ENCODE data around the gene NLGN3. TPM values are rescaled to one million over a fixed set of nuclear protein-coding genes. Genes with fewer than 3 reads are reported as not detected.
A peak's percentile ranks its signal among the peaks of the same experiment; 100 is the strongest.

The NLGN3 gene
- total RNA-seq, 4 donors from 2014 or later, result 1.1 to 1.6 TPM; not detected in 2

DNA sequence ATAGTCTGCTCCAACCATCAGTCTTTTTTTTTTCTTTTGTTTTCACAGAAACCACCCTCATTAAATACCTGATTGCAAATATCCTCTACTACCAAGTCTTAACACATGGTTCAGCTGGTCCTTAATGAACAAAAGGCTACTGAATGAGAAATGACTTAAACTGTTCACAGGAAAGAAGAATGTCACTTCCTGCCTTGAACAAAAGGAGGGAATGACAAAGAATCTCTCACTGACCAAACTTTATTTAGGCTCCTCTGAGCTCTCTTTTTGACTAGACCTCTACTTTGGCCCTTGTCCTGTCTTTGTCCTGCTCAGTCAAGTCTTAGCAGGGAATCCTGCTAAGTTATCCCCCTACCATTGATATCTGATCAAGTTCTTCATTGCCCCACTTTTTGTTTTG is 46.6 kb downstream of the NLGN3 start:
- H3K36me3 ChIP-seq, result no peaks in the 10 kb centered on the region
- H3K4me1 ChIP-seq, result no peaks in the 10 kb centered on the region
- H3K27ac ChIP-seq, result no peak overlapping the region
- no peaks in the 10 kb centered on the region for H3K9me3 ChIP-seq
- DNase-seq, result no peak
- TF ChIP-seq, protein P1, sequence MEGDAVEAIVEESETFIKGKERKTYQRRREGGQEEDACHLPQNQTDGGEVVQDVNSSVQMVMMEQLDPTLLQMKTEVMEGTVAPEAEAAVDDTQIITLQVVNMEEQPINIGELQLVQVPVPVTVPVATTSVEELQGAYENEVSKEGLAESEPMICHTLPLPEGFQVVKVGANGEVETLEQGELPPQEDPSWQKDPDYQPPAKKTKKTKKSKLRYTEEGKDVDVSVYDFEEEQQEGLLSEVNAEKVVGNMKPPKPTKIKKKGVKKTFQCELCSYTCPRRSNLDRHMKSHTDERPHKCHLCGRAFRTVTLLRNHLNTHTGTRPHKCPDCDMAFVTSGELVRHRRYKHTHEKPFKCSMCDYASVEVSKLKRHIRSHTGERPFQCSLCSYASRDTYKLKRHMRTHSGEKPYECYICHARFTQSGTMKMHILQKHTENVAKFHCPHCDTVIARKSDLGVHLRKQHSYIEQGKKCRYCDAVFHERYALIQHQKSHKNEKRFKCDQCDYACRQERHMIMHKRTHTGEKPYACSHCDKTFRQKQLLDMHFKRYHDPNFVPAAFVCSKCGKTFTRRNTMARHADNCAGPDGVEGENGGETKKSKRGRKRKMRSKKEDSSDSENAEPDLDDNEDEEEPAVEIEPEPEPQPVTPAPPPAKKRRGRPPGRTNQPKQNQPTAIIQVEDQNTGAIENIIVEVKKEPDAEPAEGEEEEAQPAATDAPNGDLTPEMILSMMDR (IDR thresholded peaks at IDR 0.05), result no peak
- no peak for TF ChIP-seq POLR2A (IDR thresholded peaks at IDR 0.05)
- H3K4me3 ChIP-seq, result no peak overlapping the region
- no peaks in the 10 kb centered on the region for H3K27me3 ChIP-seq

- no peaks in the 10 kb centered on the region for H3K9me3 ChIP-seq
- H3K36me3 ChIP-seq, result no peaks in the 10 kb centered on the region
- no peak for DNase-seq
- H3K27ac ChIP-seq, result peak overlapping the region in 3 of 4 donors; percentile 5 to 61 (median 40)
- H3K4me3 ChIP-seq, result peak overlapping the region in 2 of 4 donors; percentile 22 to 38
- TF ChIP-seq, protein P1 (IDR thresholded peaks at IDR 0.05), result no peak
- TF ChIP-seq POLR2A (IDR thresholded peaks at IDR 0.05), result no peak
- no peaks in the 10 kb centered on the region for H3K4me1 ChIP-seq
- no peaks in the 10 kb centered on the region for H3K27me3 ChIP-seq
Observed at GRCh38 chrX:71195964-71196649, 51.5 kb downstream of the NLGN3 start.

DNA sequence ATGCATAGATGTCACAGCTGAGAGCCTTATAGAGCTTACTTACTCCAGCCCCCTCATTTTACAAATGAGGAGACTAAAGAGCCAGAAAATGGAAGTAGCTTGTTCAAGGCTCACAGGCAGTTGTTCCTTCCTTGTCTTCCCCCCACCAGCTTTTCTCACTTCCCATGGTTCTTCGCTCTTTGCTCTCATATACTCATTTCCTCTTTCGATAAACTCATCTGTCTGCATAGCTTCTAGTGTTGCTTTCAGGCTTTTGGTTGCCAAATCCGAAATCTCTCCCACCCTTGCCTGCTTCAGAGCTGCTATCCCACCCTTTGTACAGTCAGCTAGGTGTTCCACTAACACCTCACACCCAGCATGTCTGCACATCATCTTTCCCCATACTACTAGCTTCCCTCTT is 53.4 kb downstream of the NLGN3 start:
- H3K27me3 ChIP-seq, result no peaks in the 10 kb centered on the region
- TF ChIP-seq, protein P1 (IDR thresholded peaks at IDR 0.05), result no peak
- no peak for TF ChIP-seq POLR2A (IDR thresholded peaks at IDR 0.05)
- no peaks in the 10 kb centered on the region for H3K36me3 ChIP-seq
- H3K9me3 ChIP-seq, result no peaks in the 10 kb centered on the region
- peak overlapping the region in 3 of 4 donors; percentile 43 to 59 (median 46) for H3K27ac ChIP-seq
- DNase-seq, result peak in 1 of 3 donors; percentile 44
- no peaks in the 10 kb centered on the region for H3K4me1 ChIP-seq
- peak overlapping the region; percentile 25 to 41 (median 38) for H3K4me3 ChIP-seq

GRCh38 chrX:71199252-71200008 is 54.8 kb downstream of the NLGN3 start:
- TF ChIP-seq POLR2A (IDR thresholded peaks at IDR 0.05), result no peak
- TF ChIP-seq, protein P1 (IDR thresholded peaks at IDR 0.05), result no peak
- no peak overlapping the region for H3K4me3 ChIP-seq
- H3K27ac ChIP-seq, result no peak overlapping the region
- no peaks in the 10 kb centered on the region for H3K4me1 ChIP-seq
- H3K27me3 ChIP-seq, result no peaks in the 10 kb centered on the region
- no peak for DNase-seq
- no peaks in the 10 kb centered on the region for H3K36me3 ChIP-seq
- no peaks in the 10 kb centered on the region for H3K9me3 ChIP-seq

DNA sequence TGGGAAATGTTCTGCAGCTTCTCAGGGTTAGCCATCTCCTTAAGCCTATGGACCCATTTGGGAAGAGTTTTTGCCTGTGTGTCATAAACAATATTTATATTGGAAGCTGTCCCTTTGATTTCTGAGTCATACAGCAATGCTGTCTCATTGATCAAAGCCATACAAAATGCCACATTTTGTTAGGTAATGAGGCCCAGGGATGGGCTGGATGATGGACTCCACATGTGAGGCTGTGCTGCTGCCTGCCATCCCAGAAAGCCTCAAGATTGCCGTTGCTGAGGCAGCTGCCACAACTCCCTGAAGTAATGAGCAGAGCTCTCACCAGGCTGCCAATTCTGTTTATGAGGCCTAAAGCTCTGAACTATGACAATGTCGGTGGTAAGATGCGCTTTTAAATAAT is 66.2 kb downstream of the NLGN3 start:
- H3K36me3 ChIP-seq, result no peaks in the 10 kb centered on the region
- no peaks in the 10 kb centered on the region for H3K4me1 ChIP-seq
- H3K27me3 ChIP-seq, result no peaks in the 10 kb centered on the region
- H3K9me3 ChIP-seq, result no peaks in the 10 kb centered on the region
- TF ChIP-seq, protein P1 (IDR thresholded peaks at IDR 0.05), result no peak
- no peak for TF ChIP-seq POLR2A (IDR thresholded peaks at IDR 0.05)
- no peak for DNase-seq
- H3K27ac ChIP-seq, result no peak overlapping the region
- H3K4me3 ChIP-seq, result no peak overlapping the region
